IgD-negative memory B cell (primary cell): ENCODE results near the gene PLD4. TPM values are rescaled to one million over a fixed set of nuclear protein-coding genes. Genes with fewer than 3 reads are reported as not detected.

ENCODE experiments used
- H3K27ac Mint-ChIP-seq, 3 donors: one replicate each; pipeline ENCODE4 v1.8.0; 2020 to 2022; ENCODE audit warnings: mild to moderate bottlenecking in 3 of 3, mixed read lengths in 3 of 3, moderate library complexity in 1 of 3
- H3K27me3 Mint-ChIP-seq: one replicate; pipeline ENCODE4 v1.8.0; 2021; ENCODE audit warnings: mixed read lengths
- H3K36me3 Mint-ChIP-seq: one replicate; pipeline ENCODE4 v1.8.0; 2020; ENCODE audit warnings: mild to moderate bottlenecking, mixed read lengths
- H3K4me1 Mint-ChIP-seq, 3 donors: one replicate each; pipeline ENCODE4 v1.8.0; 2020 to 2022; ENCODE audit warnings: mixed read lengths in 3 of 3, mild to moderate bottlenecking in 1 of 3
- H3K4me3 Mint-ChIP-seq, 4 donors: one replicate each; pipeline ENCODE4 v1.8.0; 2020 to 2022; ENCODE audit warnings: mild to moderate bottlenecking in 4 of 4, mixed read lengths in 4 of 4, moderate library complexity in 3 of 4
- H3K9me3 Mint-ChIP-seq, 3 donors: one replicate each; pipeline ENCODE4 v1.8.0; 2020 to 2021; ENCODE audit warnings: mixed read lengths in 3 of 3, mild to moderate bottlenecking in 1 of 3
- polyA plus RNA-seq: library from polyadenylated mRNA; unstranded; fragments of 300-500 nt; fragmentation: Illumina TruSeq; gene quantifications from one replicate; pipeline ENCODE4 v1.2.3, GENCODE V29; 2021

PLD4 gene
- polyA plus RNA-seq, 1 donor from 2014 or later, result 103 TPM

DNA sequence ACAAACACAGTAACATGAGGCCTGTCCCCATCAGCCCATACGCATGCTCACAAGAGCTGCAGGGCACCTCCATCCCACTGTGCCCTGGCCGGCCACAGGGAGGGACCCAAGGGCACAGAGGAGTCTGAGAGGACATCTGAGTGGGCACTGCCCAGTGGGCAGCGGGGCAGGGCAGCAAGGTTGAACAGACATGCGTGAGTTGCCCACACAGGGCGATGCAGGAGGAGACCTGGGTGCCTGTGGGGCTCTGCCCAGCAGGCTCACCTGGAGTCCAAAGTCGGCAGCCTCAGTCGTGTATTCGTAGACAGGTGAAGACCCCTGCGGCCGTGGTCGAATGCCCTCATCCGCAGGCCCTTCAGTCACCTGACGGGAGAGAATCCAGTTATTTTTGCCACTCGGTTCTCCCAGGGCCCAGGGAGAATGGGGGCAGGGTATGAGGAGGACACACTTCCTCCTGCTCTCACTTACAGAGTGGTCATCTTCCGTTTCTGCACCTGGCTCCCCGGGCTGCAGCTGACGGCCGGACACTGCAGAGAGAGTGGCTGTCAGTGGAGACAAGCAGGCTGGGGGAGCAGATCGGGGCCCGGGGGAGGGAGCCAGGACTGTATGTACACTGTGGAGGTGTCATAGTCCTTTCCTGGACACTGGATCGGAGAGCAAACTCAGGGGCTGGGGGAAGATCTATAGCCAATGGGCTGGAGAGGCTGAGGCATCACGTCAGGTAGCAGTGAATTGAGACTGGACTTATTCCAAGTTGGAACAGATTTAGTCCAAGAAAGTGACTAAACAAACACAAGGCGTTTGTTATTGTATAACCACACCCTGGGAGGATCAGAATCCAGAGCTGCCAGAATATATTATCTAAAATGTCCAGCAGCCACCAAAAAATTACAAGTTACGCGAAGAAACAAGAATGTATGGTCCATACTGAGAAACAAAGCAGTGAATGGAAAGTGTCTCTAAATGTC lies 32.8 kb downstream of the PLD4 start:
- Mint-ChIP-seq H3K4me3 (no peak overlapping the region), H3K27me3 (peaks cover 10% of the 10 kb centered on the region), H3K27ac (no peak overlapping the region), H3K9me3 (peaks cover 0 to 3% (median 0%) of the 10 kb centered on the region in 3 donors), H3K36me3 (peaks cover 6% of the 10 kb centered on the region), H3K4me1 (peaks cover 0 to 4% (median 3%) of the 10 kb centered on the region in 3 donors)

DNA sequence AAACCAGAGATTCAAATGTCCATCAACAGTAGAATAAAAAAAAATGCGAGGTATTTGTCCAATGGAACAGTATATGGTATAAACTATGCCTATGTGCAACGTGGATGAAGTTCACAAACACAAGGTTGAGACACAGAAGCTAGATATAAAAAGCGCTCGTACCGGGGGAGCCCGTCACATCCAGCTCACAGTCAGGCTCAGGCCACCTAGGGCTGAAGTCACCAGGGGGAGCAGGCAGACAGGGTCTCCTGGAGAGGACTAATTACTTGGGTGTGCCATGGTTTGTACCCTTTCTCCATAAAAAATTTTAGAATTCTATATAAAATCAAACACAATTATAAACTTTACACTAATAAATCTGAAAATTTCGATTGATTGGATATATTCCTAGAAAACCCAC lies 39.9 kb downstream of the PLD4 start:
- no peaks in the 10 kb centered on the region for H3K36me3 Mint-ChIP-seq
- no peaks in the 10 kb centered on the region for H3K9me3 Mint-ChIP-seq
- H3K27ac Mint-ChIP-seq, result no peak overlapping the region
- peaks cover 0 to 7% (median 5%) of the 10 kb centered on the region in 3 donors for H3K4me1 Mint-ChIP-seq
- peaks cover 26% of the 10 kb centered on the region for H3K27me3 Mint-ChIP-seq
- no peak overlapping the region for H3K4me3 Mint-ChIP-seq

DNA sequence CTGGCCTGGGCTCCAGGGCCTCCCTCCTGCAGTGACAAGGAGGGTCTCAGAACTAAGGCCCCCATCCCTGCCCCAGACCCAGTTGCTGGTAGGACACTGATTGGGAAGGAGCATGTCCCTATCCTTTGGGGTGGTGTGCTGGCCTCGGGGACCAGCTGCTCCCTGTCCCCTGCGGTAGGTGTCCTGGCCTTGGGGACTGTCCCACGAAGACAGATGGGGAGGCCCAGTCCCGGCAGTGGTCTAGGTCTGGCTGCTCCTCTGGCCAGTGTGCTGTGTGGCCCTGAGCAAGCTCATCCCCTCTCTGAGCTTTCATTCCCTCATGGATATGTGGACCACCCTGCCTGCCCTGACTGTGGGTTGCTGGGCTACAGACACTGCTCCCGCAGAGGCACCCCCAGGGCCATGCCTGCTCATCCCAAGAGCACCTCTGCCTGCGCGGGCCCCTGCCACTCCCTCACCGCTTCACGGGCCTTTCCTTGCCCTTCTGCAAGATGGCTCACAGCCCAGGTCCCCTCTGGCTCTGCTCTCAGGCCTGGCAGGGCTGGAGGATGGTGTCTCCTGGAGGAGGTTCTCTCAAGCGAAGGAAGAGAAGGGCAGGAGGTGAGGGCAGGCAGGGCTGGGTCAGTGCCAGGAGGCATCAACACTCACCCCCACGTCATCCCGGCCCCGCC lies 41.0 kb downstream of the PLD4 start:
- Mint-ChIP-seq H3K9me3 (no peaks in the 10 kb centered on the region), H3K27me3 (peaks cover 26% of the 10 kb centered on the region), H3K27ac (no peak overlapping the region), H3K4me1 (peaks cover 0 to 7% (median 5%) of the 10 kb centered on the region in 3 donors), H3K4me3 (no peak overlapping the region), H3K36me3 (no peaks in the 10 kb centered on the region)

DNA sequence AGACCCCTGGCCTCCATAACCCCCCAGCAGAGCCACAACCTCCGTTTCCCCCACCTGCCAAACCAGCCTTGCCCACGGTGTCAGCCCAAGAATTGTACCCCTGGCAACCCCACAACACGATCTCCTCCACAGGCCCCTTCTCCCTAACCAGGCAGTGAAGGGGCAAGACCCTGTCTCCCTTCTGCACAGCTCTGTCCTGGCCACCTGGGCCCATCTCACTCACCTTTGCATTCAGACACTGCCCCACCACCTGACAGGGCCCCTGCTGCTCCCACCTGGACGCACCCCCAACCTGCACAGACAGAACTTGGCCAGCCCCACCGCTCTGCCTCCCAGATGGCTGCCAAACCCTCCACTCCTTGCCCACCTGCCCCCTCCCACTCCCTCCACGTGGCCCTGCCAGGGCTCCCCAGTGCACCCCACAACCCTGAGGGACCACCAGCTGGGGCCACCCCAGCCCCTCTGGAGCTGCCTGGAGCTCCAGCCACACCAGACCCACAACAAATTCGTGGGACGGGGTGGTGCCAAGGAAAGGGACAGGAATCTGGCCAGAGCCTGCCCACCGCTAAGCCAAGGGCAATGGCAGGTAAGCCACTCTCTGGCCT lies 41.7 kb downstream of the PLD4 start:
- no peak overlapping the region for H3K27ac Mint-ChIP-seq
- no peaks in the 10 kb centered on the region for H3K36me3 Mint-ChIP-seq
- no peaks in the 10 kb centered on the region for H3K9me3 Mint-ChIP-seq
- no peak overlapping the region for H3K4me3 Mint-ChIP-seq
- peaks cover 26% of the 10 kb centered on the region for H3K27me3 Mint-ChIP-seq
- peaks cover 0 to 7% (median 5%) of the 10 kb centered on the region in 3 donors for H3K4me1 Mint-ChIP-seq

DNA sequence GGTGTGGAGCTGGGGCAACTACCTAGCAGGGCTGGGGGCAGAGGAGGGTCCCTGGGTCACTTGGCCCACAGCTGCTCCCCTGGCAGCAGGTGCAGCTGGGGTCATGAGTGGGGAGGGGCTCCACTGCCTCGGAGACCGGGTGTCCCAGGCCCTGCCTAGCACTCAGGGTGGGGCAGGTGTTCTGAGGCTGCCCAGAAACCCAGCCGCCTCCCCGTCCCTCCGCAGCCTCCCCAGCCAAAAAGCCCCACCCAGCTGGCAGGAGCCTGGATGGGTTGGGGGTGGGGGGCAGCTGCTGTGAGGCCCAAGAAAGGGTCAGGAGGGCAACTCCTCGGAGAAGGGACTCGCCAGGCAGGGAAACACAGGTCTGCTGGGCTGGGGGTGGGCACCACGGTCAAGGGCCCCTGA lies 42.3 kb downstream of the PLD4 start:
- no peaks in the 10 kb centered on the region for H3K36me3 Mint-ChIP-seq
- no peak overlapping the region for H3K4me3 Mint-ChIP-seq
- H3K27me3 Mint-ChIP-seq, result peaks cover 24% of the 10 kb centered on the region
- peaks cover 0 to 7% (median 5%) of the 10 kb centered on the region in 3 donors for H3K4me1 Mint-ChIP-seq
- H3K9me3 Mint-ChIP-seq, result no peaks in the 10 kb centered on the region
- no peak overlapping the region for H3K27ac Mint-ChIP-seq

DNA sequence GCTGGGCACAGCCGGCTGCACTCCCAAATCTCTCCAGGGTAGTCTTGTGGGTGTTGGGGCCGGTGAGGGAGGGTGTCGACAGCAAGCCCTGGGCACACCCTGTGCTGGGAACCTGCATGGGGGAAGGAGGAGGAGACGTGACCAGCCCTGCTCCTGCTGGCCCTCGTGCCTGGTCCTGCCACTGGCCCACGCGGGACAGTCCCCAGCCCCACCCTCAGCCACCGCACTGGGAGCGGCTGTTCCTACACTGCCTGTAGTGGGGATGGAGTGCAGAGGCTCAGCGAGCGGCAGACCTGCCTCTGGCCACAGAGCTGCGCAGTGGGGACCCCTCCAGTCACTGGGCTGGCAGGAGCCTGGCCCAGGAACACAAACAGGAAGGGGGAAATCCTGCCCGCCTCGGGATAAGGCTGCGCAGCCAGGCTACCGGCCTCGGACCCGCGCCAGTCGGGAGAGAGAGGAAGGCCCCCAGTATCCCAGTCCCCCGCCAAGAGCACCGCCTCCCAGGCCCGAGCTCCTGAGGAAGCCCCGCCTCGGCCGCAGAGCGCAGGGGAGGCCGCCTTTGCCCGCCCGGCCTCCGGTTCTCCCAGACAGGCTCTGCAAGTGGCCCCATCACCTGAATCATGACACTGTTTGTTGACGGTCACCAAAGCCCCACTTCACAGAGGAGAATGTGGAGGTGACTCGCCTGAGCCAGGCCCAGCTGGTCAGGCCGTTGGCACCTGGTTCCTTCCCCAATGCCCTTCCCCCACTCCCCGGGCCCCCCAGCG lies 42.9 kb downstream of the PLD4 start:
- Mint-ChIP-seq H3K4me3 (no peak overlapping the region), H3K4me1 (peaks cover 0 to 7% (median 5%) of the 10 kb centered on the region in 3 donors)

DNA sequence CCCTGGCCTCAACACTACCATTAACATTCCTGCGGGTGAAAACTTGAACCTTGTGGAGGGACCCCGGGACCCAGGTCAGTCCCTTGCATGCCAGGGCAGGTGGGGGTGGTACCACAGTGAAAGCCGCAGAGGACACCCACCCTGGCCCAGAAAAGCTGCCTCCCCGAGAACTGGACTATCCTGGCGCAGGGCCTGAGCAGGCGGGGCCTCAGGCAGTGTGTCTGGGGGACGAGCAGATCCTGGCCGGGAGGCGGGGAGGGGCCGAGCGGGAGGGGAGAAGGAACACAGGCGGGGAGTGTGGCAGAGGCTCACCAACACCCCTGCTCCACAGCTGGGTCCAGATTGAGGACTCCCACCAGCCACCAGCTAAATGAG lies 43.5 kb downstream of the PLD4 start:
- Mint-ChIP-seq H3K27ac (no peak overlapping the region), H3K4me3 (peak overlapping the region in 2 of 4 donors; percentile 22 to 39), H3K27me3 (peaks cover 21% of the 10 kb centered on the region), H3K4me1 (peaks cover 0 to 7% (median 5%) of the 10 kb centered on the region in 3 donors), H3K9me3 (no peaks in the 10 kb centered on the region), H3K36me3 (no peaks in the 10 kb centered on the region)

More for the DNA sequence above, 42.9 kb downstream of the PLD4 start:
- Mint-ChIP-seq H3K27ac (no peak overlapping the region), H3K27me3 (peaks cover 24% of the 10 kb centered on the region), H3K36me3 (no peaks in the 10 kb centered on the region), H3K9me3 (no peaks in the 10 kb centered on the region)

DNA sequence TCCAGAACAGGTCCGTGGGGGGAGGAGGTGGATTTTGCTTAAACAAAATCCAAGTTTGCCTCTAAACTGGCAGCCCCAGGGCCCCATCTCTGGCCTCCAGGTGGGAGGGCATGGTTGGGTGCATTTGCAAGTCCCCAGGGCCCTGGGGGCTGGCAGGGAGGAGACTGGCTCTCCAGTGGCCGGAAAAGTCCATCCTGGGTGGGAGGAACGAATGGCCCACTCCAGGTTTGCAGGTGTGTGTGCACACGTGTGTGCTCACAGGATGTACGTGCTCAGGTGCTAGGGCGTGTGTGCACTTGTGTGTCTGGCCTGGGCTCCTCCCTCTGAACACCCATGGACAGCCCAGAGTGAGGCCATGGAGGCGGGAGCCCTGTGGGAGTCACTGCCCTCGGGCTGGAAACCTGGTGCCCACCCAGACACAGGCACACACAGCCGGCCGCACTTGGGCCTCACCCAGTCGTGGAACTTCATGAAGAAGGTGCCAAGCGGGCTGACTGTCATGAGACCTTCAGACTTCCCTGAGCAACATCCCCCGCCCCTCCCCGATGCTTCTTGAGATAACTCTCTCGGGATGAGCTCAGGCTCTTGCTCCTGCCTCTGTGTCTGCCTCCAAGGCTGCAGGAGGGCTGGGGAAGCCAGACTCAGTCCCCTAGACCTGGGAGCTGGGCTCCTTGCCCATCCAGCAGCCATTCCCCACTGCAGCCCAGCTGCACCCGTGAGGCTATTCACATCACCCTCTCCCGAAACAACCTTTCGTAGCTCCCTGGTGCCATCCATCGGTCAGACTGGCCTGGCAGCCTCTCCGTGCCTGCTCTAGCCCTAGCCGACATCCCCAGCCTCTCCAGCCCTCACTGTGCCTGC lies 44.1 kb downstream of the PLD4 start:
- peak overlapping the region in 2 of 4 donors; percentile 22 to 43 for H3K4me3 Mint-ChIP-seq
- H3K27me3 Mint-ChIP-seq, result peaks cover 21% of the 10 kb centered on the region
- no peaks in the 10 kb centered on the region for H3K36me3 Mint-ChIP-seq
- H3K9me3 Mint-ChIP-seq, result no peaks in the 10 kb centered on the region
- peaks cover 0 to 7% (median 5%) of the 10 kb centered on the region in 3 donors for H3K4me1 Mint-ChIP-seq
- no peak overlapping the region for H3K27ac Mint-ChIP-seq

DNA sequence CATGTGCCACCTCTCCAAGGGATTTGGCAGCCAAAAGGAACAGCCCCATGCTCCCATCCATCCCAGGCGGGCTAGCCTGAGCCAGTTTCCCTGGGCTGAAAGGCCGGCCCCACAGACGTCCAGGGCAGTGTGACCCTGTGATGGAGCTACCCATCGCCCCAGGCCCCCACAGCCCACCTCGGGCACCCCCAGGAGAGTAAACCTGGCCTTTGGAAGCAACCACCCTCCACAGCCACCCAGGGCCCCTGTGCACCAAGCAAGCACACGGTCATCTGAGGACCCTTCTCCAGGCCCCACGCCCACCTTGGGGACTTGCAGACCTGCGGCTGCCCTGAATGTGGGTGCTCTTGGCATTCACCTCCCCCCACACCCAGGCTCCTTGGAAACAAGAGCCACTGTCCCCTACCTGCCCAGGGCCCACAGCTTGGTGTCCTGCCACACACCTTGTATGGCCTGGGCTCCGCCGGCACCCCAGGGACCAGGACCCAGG lies 45.1 kb downstream of the PLD4 start:
- Mint-ChIP-seq H3K4me1 (peaks cover 0 to 7% (median 5%) of the 10 kb centered on the region in 3 donors), H3K27me3 (peaks cover 16% of the 10 kb centered on the region), H3K9me3 (no peaks in the 10 kb centered on the region), H3K4me3 (peak overlapping the region in 1 of 4 donors; percentile 8), H3K27ac (no peak overlapping the region), H3K36me3 (no peaks in the 10 kb centered on the region)

DNA sequence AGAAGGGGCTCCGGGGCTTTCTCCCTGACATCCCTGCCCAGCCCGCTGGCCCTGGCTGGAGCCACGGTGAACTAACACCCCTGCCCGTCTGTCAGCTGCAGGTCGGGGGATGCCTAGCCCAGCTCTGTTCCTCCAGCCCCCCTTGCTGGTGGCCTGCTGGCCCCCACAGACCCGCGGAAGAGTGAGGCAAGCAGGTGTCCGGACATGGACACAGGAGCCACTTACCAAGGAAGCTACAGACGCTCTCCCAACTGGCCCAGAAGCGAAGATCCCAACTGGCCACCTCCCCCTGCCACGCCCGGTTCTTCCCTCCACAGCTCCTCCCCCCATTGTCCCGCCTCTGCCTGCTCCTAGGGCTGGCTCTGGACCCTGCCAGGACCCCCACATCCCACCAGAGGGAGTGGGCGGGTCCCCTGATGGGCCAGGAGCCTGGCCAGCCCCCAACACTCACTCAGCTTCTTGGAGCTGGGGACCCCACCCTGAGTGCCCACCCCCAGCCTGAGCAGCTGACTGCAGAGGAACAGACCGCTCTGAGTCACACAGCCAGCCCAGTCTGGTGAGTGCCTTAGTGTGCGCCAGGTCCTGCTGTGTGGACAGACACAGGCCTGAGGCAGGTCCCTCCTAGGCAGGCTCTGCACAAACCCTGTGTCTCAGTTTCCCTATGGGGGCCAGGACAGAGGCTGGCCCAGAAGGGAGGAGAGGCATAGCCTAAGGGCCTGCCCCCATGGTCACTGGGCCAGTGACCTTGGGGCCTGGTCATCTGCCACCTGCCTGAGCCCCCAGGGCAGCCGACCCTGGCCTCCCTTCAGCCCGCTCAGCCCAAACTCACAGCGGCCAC lies 45.8 kb downstream of the PLD4 start:
- Mint-ChIP-seq H3K4me3 (no peak overlapping the region), H3K27me3 (peaks cover 16% of the 10 kb centered on the region)

DNA sequence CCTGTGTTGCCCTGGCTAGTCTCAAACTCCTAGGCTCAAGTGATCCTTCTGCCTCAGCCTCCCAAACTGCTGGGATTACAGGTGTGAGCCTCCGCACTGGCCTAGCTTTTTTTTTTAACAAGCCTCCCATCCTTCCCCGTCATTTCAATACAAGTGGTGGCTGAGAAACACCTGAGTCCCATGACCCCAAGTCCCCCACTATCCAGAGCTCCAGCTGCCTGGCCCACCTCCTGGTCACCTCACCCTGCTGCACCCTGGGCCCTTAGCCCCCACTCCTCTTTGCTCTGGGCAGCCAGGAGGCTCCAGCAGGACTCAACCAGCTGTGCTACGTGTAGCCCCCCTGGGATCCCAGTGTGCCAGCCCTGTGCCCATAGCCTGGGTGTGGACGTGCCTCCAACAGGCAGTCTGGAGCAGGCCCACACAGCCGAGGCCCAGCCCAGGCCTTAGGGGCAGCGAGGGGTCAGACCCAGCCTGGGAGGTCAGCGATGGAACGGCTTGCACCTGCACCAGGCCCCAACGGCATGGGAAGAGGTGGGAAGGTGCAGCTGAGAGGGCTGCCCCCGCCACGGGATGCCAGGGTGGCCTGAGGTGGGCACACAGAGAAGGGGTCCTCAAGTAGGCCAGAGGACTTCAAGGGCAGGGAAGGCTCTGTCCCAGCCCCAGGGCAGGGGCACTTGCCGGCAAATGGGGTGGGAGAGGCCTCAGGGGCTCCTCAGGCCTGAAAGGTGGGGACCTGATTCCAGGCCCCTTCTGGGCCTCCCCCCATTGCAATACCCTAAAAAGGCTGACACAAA lies 47.0 kb downstream of the PLD4 start:
- Mint-ChIP-seq H3K4me1 (peaks cover 0 to 12% (median 9%) of the 10 kb centered on the region in 3 donors), H3K27me3 (peaks cover 20% of the 10 kb centered on the region), H3K9me3 (no peaks in the 10 kb centered on the region), H3K4me3 (no peak overlapping the region), H3K27ac (no peak overlapping the region), H3K36me3 (no peaks in the 10 kb centered on the region)

More for the DNA sequence above, 45.8 kb downstream of the PLD4 start:
- Mint-ChIP-seq H3K9me3 (no peaks in the 10 kb centered on the region), H3K27ac (peak overlapping the region in 1 of 3 donors; percentile 16), H3K4me1 (peaks cover 0 to 7% (median 5%) of the 10 kb centered on the region in 3 donors), H3K36me3 (no peaks in the 10 kb centered on the region)
